GM19395 (cell line): ENCODE results near the gene TRMT1L.
"Not testable (repeated sequence)": the region's sequence is repeated elsewhere in the genome, so short reads cannot be mapped to it uniquely, and the experiment has no call there.

Experiments used
- ATAC-seq: cut with Tn5 transposase; IDR thresholded peaks from one replicate; pipeline ENCODE4 v1.9.1; 2021; ENCODE audit warnings: mild to moderate bottlenecking, moderate library complexity; ENCODE audit not compliant: unreplicated experiment

The TRMT1L gene, protein sequence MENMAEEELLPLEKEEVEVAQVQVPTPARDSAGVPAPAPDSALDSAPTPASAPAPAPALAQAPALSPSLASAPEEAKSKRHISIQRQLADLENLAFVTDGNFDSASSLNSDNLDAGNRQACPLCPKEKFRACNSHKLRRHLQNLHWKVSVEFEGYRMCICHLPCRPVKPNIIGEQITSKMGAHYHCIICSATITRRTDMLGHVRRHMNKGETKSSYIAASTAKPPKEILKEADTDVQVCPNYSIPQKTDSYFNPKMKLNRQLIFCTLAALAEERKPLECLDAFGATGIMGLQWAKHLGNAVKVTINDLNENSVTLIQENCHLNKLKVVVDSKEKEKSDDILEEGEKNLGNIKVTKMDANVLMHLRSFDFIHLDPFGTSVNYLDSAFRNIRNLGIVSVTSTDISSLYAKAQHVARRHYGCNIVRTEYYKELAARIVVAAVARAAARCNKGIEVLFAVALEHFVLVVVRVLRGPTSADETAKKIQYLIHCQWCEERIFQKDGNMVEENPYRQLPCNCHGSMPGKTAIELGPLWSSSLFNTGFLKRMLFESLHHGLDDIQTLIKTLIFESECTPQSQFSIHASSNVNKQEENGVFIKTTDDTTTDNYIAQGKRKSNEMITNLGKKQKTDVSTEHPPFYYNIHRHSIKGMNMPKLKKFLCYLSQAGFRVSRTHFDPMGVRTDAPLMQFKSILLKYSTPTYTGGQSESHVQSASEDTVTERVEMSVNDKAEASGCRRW

DNA sequence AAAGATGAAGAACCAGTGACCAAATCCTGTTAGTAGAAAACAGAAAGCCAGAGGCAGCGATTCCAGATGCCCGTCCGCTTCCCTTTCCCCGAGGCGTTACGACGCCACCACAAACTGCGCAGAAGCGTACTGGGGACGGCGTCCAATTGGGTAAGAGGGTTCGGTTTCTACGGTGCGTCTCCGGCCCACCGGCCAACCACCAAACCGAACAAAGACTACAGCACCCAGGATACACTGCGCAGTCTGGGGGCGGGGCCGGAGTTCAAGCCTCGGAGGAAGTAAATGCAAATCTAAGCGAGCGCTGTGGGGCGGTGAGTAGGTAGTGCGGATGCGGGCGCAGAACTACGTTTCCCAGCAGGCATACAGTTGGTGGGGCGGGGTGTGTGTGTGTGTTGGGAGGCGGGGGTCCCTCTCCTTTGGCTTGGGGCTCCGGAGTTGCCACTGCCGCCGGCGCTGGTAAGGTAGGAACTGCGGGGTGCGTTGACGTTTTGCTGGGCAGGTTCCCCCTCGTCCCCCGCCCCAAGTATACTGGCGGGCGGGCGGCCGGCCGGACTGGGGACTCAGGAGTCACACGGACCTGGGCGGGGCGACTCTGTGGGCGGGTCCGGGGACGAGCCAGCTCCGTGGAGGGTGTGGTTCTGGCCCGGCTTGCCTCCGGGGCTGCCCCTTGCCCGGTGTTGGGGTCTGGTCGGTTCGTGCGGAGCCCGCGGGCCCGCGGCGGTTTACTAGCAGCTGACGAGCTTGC, at the start of gene TRMT1L, which contains the start of gene SWT1:
Gene TRMT1L, minus strand, starts transcription at position 100 of the 745 bp plus-strand sequence. CDS start 241 bp downstream, outside the sequence.
Gene SWT1, plus strand, starts transcription at position 314 of the 745 bp plus-strand sequence. CDS start 3,675 bp downstream, outside the sequence.
- ATAC-seq, result peak; percentile 91

- ATAC-seq, result no peak
Measured at GRCh38 chr1:185200889-185201288, 44.1 kb upstream of the TRMT1L start.

GRCh38 chr1:185198712-185199111, 42.0 kb upstream of the TRMT1L start:
- not testable (repeated sequence) for ATAC-seq

DNA sequence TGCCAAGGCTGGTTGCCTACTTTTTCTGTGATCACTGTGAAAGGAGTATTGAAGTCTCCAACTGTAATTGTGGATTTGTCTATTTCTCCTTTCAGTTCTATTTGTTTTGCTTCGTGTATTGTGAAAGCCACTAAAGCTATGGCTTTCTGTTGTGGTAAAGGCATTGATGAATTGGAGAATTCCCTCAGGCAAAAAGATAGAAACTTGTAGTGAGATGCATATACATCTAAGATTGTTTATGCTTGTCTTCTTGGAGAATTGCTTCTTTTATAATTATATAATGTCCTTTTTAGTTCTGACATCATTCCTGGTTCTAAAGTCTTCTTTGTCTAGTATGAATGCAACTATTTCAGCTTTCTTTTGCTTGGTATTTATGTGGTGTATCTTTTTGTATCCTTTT, 37.0 kb upstream of the TRMT1L start:
- ATAC-seq, result no peak

DNA sequence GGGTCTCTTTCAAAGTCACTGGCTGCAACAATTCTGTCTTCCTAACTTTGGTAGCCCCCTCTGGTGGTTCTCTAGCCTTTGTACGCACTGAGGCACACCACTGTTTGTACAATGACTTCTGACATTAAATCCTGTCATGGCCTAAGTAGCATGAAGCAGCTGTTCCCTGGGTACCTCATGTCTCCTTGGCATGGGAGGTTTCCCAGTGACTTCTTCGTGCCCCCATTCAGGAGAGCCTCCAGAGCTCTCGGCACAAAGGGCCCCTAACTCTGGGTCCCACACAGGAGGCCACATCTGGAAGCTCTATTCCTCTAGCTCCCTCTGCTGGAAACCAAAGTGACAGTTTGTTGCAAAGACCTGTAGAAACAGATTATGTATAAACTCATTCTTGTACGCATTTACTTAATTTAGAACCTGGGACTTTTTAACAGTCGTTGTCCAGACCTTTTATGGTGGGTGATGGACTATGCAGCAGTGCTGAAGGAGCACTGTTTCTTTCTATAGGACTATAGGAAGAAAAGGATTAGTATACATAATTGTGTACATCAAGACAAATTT, 13.6 kb upstream of the TRMT1L start:
- ATAC-seq, result peak; percentile 96

DNA sequence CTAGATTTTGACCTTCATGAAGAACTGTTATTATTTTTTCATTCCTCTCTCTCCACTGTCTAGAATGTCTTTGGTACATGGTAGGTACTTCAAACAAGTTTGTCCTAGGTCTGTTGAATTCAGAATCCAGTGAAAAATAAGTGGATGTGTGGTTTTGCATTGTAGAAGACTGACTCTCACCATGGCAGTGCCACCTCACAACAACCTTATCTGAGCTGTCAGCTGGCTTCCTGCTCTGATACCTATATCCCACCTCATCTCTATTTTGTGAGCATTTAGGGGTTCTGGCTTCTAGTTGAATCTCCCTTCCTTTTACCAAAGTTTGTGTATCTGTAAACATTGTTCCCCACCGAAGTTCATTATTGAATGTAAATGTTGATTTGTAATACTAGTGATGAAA, 9.4 kb upstream of the TRMT1L start:
- ATAC-seq, result no peak

DNA sequence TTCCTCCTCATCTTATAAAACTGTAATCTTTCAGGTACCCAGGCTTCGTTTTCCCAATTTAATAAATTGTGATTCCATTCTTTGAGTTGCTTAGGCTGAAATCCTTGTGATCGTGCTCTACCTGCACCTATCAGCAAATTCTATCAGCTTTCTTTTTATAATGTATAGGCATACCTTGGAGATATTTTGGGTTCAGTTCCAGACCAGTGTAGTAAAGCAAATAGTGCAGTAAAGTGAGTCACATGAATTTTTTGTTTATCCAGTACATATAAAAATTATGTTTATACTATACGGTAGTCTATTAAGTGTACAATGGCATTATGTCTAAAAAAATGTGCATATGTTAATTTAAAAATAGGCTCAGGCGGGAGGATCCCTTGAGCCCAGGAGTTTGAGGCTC, 5.7 kb upstream of the TRMT1L start:
- ATAC-seq, result no peak

- ATAC-seq, result no peak
Measured at GRCh38 chr1:185159966-185160365, 3.2 kb upstream of the TRMT1L start.

DNA sequence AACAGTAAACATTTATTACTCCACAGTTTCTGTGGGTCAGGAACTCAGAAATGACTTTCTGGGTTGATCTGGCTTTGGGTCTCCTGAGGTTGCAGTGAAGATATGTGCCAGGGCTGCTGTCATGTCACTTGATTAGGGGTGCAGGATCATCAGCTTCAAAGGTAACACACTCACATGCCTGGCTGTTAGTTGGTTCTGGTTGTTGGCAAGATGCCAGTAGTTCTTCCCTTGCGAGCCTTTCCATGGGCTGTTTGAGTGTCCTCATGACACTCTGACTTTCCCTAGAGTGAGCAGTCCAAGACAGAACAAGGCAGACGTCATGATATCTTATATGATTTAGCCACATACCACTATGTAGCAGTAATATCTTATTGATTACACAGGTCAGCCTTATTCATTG, 2.0 kb upstream of the TRMT1L start:
- ATAC-seq, result no peak

DNA sequence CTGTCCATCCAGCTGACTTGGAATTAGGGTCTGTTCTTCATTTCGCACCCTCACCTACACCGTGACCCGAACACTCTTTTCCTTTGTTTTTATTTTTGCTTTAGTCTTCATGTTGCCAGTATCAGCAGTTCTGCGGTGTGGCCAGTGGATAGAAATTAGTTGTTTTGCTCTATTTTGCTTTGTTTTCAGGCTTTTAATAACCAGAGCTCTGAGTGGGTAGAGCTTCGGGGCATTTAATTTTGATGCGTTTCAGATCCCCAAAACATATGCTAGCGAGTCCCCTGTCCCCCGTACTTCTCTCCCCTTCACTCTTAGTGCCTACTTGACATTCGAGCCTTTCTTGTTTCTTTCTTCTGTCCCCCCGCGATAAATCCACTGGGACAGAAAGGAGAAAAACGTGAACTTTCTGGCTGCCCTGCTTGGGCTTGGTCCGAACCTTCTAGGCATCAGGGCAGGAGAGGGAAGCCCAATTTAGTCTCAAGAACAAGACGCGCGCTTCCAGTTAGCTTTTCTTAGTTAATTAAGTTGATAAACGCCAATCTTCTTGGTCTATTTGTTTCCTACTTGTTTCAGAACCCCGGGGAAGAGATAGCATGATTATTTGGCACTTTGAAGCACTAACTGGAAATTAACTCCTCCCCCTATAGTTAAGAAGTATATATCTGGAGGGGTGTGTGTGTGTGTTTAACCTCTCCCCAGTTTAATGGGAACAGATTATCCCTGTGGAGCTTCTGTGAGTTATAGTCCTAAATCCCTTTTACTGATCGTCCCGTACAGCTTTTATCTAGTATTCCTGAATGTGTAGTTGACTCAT, 1.1 kb upstream of the TRMT1L start:
- ATAC-seq, result no peak

- peak; percentile 39 for ATAC-seq
Measured at GRCh38 chr1:185156288-185156853, 382 bp downstream of the TRMT1L start.

GRCh38 chr1:185155600-185156287, 1.0 kb downstream of the TRMT1L start:
- ATAC-seq, result no peak

DNA sequence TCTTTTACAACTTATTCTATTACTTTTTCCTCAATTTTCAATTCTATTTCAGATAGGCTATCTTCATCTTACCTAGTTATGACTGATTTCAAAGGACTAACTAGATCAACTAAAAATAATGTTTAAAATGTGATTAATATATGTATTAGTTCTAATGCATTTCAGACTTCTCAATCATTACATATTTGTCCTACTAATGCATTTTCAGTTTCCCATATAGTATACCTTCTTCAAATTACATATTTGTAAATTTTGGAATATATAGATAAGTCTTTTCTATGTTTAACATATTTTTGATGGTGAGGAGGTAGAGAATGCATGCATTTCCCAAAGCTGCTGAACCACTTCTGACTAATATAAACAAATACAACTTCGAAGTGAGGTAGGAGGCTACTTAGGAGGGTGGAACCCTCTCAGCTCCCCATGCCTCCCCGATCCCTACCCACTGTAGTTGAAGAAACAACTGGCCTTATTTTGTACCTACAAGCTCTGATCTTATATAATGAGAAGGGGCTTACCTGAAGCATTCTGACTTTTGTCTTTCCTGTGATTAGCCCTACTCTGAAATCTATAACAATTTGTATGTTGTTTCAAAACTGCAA, 1.7 kb downstream of the TRMT1L start:
- no peak for ATAC-seq

DNA sequence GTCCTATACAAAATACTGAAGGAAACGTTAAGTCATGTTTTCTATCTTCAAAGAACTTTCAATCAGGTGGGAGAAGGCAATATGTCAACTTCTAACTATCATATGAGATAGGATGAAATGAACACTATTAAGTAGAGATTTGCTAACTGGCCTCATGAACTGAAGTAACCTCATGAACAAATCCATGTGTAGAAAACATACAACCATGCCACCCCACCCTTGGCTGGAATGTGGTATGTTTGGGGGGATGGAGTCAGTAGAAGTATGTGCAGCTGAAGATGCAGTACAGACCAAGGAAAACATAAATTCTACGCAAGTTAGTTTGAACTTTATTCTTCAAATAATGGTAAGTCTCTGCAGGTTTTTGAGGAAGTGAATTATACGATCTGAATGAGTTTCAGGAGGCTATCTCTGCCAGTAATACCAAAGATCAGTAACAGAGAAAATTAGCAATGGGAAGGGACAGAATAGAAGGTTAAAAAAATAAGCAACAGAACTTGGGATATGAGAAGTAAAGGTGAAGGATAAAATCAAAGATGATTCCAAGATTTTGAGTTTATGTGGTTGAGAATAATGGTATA, 4.5 kb downstream of the TRMT1L start:
- ATAC-seq, result no peak

DNA sequence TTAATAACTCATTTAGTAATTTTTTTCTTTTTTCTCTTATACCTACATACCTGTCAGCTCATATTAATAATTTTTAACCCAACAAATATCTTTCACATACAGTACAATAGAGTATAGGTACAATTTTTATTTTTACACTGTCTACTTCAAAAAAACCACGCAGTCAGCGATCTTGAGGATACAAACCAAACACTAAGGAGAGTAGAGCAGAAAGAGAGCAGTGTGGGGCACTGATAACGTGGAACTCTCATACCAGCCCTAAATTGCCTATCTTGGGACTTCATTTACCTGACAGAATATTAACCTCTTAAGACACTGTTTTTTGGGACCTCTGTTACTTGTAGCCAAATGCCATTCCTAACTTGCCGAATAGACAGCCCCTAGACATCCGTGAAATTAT, 5.5 kb downstream of the TRMT1L start:
- ATAC-seq, result no peak

DNA sequence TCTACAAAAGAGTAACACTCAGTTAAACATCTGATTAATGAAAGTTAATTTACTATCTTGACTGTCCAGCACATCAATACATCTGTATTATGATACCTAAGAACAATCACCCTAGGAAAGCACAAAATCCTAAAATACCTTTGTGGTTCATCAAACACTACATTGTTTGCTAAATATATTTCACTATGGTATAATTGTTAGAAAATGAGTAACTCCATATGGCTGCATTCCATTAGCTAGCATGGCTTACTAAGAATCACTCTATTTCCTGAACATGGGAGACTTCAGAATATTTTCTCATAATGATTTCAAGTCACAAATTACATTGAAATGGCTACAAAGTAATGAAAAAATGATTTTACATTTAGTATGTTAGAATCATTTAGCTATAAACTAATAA, 12.5 kb downstream of the TRMT1L start:
- ATAC-seq, result no peak

GRCh38 chr1:185139246-185139645, 17.5 kb downstream of the TRMT1L start:
- ATAC-seq, result no peak

GRCh38 chr1:185137896-185138545, 18.7 kb downstream of the TRMT1L start:
- no peak for ATAC-seq
